HG02840 (cell line): Measurements from ENCODE around the gene SHANK2.

ENCODE experiments used
- ATAC-seq: cut with Tn5 transposase; IDR thresholded peaks from one replicate; pipeline ENCODE4 v1.9.1; 2021; ENCODE audit warnings: mild to moderate bottlenecking, moderate library complexity, moderate number of reproducible peaks; ENCODE audit not compliant: unreplicated experiment, low FRiP score

The SHANK2 gene

DNA sequence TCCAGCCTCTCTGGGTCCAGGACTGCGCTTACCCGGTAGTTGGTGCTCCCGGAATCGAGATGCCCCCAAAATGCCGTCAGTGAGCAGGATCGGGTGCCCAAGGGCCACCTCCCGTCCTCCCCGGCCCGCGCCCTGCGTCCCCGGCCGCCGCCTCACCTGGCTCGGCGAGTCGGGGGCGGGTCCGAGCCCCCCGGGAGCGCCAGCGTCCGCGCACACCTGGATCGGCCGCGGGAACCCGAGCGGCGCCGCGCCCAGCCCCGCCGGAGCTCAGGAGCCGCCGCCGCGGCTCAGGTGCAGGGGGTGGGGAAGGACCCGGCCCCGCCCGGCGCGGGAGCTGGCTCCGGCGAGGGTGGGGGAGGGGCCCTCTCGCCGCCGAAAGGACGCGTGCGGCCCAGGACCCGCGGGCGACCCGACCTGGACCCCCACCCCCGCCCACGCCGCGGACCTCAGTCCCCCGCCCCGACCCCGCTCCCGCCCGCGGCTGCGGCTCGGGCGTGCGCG lies at the start of gene SHANK2:
Gene SHANK2, minus strand, starts transcription at position 309 of the 501 bp plus-strand sequence. CDS start 105,251 bp downstream, outside the sequence.
- no peak for ATAC-seq

DNA sequence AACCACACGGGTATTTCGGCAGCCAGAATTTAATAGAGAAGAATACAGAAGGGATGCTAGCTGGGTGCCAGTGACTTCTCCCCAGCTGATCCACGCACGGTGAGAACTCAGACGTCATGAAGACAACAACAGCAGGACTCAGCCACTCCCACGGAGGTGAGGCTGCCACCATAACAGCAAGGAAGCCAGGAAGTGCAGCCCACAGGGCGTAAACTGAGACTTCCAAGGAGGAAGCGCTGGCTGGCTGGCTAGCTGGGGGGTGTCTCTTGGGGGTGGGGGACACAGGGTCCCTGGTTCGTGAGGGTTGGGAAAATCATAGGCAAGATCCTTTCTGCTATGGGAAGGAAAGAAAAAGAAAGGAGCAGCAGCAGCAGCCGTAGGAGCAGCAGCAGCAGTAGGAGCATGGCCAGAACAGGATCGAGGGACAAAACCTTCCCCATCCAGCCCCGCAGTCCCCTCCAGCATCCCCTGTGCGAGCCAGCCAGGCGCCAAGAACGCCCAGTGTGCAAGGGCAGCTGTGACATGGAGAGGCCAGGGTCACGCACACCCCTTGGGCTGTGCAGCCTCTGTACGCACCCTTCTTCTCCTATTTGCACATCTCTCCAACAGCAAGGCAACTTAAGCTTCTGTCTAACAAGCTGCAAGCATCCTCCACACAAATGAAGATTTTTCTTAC lies 49.6 kb upstream of the SHANK2 start:
- no peak for ATAC-seq

DNA sequence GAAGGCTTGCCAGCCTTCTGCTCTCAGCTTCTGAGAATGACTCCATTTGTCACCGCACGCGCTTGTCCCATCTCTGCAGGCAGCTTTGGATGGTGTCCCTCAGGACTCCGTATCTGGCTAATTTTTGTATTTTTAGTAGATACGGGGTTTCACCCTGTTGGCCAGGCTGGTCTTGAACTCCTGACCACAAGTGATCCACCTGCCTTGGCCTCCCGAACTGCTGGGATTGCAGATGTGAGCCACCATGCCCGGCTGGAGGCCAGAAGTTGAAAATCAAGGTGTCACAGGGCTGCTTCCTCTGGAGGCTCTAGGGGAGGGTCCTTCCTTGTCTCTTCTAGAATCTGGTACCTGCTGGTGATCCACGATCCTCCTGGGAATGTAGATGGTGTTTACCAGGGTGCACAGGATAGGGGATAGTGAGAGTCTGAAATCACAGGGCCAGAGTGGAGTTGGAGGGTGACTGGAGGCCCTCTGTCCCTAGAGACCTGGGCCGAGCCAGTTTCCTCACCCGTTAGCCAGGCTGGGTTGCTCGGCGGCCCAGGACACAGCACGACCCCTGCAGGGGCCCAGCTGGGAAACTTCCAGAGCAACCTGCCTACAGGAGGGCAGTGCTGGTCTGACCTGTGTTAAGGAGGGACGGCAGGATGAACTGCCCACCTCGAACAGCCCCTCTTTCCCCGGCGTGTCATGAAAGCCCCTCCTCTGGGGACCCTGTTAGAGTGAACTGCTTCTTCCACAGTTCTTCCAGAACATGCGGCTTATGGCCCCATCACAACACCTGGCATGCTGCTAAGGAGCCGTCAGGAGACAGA lies 48.9 kb upstream of the SHANK2 start:
- ATAC-seq: no peak

DNA sequence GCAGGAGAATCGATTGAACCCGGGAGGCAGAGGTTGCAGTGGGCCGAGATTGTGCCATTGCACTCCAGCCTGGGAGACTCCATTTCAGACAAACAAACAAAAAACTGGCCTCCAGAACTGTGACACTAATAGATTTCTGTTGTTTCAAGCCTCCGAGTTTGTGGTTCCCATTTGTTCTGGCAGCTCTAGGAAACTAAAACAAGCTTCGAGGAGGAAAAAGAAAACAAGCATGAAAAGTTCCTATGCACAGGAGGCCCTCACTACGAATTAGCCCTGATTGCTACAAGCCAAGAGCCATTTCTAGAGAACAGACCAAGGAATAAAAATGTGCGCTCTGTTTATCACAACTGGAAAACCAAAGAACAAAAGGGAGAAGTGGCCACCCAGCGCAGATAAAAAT lies 47.8 kb upstream of the SHANK2 start:
- ATAC-seq: no peak

DNA sequence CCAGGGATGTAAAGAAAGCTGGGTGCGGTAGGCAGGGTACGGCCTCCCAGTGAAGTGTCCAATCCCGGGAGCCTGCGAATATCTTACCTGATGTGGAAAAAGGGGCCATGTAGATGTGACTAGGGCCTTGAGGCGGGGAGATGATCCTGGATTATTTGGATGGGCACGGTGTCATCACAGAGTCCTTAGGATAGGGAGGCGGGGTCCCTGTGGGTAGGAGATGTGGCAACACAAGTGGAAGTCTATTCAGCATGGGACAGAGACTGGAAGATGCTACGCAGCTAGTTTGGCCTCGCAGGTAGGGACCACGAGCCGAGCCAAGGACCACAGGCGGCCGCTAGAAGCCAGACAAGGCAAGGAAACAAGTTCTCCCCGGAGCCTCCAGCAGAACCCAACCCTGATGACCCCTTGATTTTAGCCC lies 46.4 kb upstream of the SHANK2 start:
- ATAC-seq: no peak

DNA sequence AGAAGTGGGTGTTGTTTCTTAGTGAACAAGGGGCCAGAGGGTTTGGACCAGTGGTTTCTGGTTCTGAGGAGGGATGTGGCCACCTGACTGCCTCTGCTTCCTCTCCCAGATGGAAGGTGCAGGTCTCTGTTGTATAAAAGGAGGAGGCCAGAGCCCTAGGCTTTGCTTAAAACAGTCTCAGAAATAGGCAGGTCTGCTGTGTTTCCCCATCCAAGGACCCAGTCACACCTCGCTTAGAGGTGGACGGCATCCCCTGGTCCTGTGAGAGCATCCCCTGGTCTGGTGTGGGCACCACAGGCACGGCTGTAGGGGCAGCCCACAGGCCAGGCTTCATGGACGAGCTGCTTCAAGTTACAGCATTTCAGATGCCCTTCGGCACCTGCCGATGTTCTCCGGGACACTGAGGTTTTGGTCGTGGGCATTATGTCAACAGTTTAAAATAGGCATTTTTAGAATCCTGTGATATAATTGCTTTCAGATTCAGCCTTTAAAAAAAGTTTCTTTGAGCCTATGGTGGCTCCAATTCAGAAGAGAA lies 45.7 kb upstream of the SHANK2 start:
- ATAC-seq: no peak

DNA sequence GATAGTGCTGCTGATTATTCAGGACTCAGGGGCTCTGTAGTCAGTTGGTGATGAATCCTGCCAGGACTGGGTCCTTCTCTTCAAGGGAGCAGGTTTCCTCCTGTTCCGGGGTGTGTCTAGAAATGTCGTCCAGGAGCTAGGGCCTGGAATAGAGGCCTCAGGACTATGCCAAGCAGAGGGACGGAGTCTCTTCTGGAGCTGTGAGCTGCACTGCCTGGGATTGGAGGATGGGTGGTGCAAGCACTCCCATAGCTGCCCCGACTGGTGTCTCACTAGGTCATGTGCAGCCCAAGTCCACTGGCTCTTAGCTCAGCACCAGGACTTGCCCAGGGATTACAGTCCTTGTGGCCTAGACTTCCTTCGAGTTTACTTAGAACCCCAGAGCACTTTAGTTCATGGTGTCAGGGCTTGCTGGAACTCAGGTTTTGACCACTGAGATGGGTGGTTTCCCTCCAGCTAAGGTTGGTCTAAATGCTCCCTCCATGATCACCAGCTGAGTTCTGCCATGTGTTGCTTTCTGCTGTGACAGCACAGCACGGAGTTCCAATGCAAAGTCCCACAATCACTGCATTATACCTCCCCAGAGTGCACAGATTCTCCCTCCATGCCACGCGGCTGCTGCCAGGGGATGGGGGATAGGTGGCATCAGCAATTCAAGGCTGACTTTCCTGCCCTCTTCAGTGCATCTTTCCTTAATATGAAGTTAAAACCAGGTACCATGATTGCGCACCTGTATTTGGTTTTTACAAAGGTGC lies 42.6 kb upstream of the SHANK2 start:
- no peak for ATAC-seq

DNA sequence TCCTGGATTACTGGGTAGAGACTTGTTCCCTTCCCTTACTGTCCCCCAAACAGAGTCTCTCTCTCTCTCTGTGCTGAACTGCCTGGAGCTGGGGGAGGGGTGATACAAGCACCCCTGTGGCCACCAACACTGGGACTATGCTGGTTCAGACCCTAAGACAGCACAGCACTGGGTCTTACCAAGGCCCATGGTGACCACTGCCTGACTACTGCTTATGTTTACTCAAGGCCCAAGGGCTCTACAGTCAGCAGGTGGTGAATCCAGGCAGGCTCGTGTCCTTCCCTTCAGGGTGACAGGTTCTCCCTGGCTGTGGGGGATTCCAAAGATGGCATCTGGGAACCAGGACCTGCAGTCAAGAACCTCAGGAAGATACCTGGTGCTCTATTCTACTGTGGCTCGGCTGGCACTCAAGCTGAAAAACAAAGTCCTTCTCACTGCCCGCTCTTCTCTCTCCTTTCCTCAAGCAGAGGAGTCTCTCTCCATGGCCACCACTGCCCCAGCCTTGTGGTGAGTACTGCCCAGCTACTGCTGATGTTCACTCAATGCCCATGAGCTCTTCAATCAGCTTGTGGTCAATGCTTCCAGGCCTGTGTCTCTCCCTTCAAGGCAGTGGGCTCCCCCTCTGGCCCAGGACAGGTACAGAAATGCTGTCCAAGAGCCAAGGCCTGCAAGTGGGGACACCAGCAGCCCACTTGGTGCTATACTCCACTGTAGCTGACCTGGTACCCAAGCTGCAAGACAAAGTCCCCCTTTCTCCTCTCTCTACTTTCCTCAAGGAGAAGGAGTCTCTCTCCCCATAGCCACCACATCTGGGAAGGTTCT lies 41.8 kb upstream of the SHANK2 start:
- no peak for ATAC-seq

DNA sequence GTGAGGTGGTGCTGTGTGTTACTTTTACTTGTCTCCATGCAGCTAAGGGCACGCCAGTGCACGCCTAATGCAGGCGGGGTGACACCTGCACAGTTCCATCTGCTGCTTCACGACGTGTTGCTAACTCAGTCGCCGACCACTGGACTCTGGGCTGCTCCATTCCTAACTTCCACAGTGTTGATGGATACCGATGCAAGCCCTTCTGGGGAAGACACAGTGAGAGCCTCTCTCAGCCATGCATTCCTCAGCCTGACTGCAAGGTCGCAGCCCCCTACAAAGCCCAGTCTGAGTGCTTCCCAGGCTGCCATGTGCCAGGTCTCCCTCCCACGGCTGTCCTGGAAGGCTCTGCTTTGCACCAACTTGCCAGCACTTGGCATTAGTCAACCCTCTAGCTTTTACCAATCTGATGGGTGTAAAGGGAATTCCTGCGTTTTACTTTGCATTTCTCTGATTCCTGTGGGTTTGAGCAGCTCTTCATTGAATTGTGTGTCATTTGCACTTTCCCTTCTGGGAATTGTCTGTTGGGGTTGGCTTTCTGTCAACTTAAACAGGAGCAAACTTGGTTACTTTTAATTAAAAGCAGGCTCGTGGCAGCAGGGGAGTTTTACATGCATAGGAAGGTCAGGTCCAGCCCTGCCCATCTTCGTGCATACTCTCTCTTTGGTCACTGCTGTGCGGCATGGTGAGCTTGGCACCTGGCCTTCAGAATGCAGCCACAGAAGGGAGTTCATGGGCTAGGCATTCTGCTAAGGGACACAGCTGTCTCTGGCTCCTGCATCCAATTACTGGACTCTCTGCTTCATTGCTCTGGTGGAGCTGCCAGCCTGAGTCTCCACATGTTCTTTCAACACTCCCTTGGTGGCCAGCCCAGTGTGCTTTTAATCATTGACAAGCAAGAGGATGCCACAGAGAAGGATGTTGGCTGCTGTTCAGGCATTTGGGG lies 34.6 kb upstream of the SHANK2 start:
- ATAC-seq: no peak

DNA sequence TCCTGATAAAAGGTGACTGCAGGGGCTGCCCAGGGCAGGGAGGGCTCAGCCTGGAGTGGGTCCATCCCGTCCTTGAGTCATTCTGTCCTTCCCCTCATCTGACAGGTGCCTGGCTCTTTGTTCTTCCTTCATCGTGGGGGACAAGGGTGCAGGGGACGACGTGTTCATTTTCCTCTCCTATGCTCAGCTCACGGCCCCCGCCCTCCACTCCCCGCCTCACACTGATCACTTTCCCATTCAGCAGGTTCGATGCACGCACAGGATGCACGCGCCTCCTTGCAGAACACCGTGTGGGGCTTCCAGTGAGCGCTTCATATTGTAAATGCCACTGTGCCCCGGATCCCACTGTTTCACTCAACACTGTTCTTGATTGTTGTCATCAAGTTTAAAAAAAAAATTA lies 32.7 kb upstream of the SHANK2 start:
- ATAC-seq: no peak

DNA sequence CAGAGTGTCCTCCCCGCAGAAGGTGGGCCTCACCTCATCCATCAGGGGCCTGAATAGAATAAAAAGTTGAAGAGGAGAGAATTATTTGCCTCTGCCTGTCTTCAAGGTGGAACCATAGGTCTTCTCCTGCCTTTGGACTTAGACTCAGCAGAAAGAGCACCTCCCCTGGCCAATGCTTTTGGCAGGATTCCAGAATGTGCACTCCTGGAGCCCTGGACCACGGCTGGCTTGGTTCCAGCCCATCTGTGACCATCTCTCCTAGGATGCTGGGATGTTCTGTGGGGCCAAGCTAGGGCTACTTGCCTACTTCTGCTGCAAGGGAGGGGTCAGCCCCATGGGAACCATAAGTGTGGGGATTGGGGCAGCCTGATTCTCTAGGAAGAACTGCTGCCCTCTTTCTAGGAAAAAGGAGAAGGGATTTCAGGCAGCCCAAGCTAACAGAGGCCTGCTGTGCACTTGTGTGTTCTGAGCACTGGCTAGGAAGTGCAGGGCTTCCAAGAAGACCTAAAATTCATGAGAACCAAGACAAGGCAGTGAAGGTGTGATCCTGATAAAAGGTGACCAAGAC lies 32.2 kb upstream of the SHANK2 start:
- ATAC-seq: no peak

DNA sequence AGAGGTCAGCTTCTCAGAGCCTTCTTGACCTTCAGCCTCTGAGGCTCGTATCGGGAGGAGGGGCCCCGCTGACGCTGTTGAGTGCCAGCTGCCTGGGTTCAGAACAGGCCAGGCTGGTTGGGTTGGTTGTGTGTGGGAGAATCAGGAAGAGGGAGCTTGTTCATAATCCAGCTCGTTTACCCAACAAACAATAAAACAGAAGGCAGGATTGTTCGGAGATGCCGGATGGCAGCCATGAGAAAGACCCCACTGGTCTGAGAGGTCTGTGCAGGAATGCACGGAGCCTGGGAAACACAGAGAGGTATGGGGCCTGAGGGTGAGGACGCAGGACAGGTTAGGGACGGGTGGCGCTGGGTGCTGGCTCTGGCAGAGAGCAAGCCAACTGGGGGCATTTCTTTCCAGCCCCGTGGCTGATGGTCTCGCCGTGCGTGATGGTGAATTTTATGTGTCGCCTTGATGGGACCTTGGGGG lies 31.6 kb upstream of the SHANK2 start:
- ATAC-seq: no peak

DNA sequence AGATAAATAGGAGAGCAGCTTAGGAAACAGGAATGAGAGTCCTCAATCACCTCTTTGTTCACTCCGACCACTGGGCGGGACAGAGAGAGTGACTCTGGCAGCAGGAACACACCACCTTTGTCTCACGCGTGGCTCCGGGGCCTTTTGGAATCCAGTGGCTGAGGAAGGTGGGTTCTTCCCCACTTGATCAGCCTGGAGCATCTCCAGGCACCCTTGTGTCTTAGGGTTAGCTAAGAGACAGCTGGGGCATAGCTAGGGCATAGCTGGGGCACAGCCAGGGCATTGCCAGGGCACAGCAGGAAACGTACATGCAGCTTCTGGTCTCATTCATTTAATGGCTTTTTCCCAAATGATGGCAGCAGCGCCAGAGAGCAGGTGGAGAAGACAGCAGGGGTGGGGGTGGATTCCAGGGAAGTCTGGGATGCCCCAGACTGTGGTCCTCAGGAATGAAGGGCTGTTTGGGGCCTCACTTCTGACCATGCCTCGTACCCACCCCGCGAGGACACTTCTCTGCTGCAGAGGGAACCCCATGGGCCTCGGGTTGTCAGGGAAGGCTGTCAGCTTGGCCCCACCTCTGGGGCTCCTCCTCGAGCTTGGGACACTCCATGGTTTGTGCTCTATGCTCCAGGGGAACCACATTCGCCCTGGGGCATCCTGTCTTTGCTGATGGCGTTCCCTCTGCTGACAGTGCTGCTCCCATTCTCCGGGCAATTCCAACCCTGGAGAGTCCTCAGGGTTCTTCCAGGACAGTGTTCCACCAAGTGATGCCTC lies 30.4 kb upstream of the SHANK2 start:
- ATAC-seq: no peak

DNA sequence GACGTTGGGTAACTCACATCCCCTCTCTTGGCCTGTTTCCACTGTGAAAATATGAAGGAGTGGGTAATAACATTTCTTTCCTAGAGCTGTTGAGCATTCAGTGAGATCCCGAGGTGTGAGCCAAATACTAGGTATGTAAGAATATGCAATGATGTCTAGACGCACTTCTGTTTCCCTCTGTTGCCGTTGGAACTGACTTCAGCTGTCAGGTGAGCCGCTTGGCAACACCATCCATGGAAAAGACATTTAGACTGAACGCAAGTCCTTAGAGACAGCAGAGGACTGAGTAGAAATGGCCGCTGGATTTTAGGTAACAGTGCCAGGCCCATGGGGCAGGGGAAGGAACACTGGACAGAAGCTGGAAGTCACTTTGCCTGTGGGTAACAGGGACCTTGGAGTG lies 29.5 kb upstream of the SHANK2 start:
- ATAC-seq: no peak

DNA sequence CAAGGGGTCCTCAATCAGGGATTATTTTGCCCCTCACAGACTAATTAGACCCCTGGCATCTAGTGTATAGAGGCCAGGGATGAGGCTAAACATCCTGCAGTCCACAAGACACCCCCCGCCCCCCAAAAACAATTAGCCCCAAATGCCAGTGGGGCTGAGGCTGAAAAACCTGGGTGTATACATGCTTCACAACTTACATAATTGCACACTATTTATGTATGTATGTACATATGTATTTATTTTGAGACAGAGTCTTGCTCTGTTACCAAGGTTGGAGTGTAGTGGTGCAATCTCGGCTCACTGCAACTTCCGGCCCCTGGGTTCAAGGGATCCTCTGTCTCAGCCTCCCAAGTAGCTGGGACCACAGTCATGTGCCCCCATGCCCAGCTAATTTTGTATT lies 28.8 kb upstream of the SHANK2 start:
- ATAC-seq: no peak

DNA sequence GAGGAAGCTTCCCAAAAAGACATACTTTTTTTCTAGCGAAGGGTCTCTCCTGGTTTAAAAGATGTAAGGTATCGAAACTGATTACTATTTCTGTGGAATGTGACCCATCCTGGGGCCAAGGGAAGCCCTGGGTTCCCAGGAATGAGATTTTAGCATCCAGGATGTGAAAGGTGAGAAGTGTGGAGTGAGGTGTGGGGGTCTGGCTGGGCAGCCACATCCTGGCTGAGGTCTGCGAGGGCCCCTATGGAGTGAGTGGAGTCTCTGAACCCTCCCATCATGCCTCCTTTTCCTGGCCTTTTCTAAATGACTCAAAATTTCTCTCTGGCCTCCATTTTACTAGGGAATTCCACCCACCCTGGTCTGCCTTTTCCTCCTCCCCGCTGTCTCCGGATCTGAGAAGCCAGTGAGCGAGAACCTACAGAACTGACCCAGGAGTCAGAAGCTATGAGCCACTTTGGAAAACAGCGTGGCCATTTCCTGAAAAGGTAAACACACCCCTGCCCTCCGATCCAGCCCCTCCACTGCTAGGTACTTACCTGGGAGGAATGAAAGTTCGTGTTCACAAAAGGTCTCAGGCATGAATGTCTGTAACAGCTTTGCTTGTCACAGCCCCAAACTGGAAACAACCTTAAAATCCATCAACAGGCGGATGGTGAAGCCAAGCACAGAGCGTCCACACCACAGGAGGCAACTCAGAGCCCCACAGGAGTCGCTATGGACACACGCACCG lies 27.7 kb upstream of the SHANK2 start:
- no peak for ATAC-seq

DNA sequence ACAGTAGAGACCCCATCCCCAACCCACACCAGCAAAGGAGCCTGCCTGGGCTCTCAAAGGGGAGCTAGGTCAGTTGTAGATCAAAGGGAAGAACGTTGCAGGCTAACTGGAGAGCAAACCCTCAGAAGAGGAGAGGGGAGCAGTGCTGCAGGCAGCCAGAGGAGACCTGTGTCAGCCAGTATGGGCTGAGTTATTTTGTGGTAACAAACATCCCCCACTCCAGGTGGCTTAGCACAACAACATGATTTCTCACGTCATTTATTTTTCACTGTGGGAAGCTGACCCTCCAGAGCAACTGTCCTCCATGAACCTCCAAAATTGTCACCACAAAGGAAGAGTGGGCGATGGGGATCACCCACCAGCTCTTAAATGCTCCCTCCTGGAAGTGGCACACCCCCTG lies 19.8 kb upstream of the SHANK2 start:
- ATAC-seq: no peak
